NK-92 treated with Interleukin-12 subunit alpha and Interleukin-12 subunit beta, amount 100 ng/mL, for 24 hours (cell line): Measurements from ENCODE around the gene GH2.
"Not testable (repeated sequence)": the region's sequence is repeated elsewhere in the genome, so short reads cannot be mapped to it uniquely, and the experiment has no call there.

ENCODE experiments used
- DNase-seq: peaks from one replicate; lab custom pipeline; 2025; lab: John Stamatoyannopoulos, UW

GH2 gene

GRCh38 chr17:63873577-63873976, 8.2 kb downstream of the GH2 start, which contains the start of gene CSH2:
Gene CSH2, minus strand, starts transcription at chr17:63873677. Its CDS starts 63 bp downstream, at chr17:63873614.
- DNase-seq: not testable (repeated sequence)

DNA sequence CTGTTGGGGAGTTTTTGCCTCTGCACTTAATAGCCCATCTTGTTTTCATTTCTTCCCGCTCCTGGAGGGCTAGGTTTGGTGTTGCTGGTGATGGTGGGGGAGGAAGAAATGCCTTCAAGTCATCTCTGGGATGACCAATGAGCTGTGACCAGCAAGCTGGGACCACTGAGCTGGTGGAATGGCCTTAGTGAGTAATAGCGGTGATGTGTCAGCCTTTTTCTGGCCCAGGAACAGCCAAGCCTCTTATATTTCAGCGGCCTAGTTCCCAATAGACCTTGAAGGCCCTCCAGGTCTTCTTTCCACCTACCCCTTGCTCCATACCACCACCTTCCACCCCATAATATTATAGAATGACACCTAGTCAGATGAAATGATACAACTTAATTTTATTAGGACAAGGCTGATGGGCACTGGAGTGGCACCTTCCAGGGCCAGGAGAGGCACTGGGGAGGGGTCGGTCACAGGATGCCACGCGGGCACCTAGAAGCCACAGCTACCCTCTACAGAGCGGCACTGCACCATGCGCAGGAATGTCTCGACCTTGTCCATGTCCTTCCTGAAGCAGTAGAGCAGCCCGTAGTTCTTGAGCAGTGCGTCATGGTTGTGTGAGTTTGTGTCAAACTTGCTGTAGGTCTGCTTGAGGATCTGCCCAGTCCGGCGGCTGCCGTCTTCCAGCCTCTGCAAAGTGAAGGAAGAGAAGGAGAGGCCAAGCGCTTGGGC, 9.9 kb downstream of the GH2 start:
- not testable (repeated sequence) for DNase-seq

DNA sequence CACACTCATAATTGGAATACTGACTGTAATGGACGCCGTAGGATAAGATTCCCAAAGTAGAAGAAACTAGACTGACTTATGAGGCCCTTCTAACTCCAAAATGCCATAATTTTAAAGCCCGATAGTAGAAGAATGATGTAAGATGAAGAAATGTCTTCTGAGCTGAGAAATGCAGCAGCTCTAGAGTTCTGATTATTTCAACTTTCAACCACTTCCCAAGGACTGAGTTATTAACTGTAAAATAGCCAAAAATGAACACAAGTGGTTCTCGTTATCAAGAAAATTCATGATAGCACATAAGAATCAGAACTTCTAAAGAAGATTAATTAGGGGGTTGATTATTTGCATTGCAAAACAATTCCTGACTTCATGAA, 11.5 kb downstream of the GH2 start:
- not testable (repeated sequence) for DNase-seq

DNA sequence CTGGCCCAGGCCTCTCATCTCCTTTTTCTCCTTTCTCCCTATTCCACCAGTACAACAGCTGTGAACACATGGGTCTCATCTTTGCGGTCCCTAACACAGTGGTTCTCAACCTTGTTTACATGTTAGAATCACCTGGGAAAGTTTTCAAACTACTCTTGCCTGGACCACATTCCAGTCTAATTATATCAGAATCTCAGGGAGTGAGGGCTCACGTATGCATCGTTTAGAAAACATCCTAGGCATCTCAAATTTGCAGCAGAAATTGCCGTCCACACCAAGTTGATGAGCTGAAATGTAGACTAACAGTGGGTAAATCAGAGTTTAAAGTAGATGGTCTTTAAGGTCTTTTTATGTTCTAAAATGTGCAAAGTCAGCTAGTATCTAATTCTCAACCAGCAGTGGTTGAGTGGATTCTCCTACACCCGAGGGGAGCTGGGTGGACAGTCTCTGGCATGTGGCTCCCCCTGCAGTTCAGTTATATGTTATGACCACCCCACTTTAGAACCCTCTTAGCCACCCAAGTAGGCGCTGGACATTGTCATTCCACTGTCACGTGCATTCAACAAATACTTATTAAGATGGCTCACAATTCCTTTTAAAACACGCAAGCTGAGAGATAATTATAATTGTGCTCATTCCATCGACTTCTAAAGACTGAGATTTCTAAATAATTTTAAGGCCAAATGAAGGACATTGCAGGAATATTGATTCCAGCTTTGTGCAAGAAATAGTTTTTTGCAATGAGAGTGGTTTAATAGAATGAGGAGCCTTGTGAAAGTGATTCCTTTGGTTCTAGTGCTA, 12.1 kb downstream of the GH2 start:
- DNase-seq: not testable (repeated sequence)

GRCh38 chr17:63866625-63867024, 15.1 kb downstream of the GH2 start:
- DNase-seq: not testable (repeated sequence)

DNA sequence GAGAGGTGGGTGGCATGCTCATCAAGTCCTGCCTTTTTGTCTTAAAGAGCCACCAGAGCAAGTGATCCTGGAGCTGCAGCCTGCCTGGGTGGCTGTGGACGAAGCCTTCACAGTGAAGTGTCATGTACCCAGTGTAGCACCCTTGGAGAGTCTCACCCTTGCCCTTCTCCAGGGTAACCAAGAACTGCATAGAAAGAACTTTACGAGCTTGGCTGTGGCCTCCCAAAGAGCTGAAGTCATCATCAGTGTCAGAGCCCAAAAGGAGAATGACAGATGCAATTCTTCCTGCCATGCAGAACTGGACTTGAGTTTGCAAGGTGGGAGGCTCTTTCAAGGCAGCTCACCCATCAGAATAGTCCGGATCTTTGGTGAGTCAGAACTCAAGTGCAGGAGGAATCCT, 22.5 kb downstream of the GH2 start:
- no peak for DNase-seq

DNA sequence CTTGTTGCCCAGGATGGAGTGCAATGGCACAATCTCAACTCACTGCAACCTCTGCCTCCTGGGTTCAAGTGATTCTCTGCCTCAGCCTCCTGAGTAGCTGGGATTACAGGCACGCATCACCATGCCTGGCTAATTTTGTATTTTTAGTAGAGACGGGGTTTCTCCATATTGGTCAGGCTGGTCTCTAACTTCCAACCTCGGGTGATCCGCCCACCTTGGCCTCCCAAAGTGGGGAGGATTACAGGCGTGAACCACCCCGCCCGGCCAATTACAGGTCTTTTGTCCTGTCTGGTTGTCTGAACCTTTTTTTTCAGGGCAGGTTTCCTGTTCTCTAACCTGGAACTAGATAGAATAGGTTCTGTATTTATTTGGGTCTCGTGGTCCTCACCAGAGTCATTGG, 25.3 kb downstream of the GH2 start:
- DNase-seq: not testable (repeated sequence)

GRCh38 chr17:63855185-63855584, 26.6 kb downstream of the GH2 start:
- no peak for DNase-seq

DNA sequence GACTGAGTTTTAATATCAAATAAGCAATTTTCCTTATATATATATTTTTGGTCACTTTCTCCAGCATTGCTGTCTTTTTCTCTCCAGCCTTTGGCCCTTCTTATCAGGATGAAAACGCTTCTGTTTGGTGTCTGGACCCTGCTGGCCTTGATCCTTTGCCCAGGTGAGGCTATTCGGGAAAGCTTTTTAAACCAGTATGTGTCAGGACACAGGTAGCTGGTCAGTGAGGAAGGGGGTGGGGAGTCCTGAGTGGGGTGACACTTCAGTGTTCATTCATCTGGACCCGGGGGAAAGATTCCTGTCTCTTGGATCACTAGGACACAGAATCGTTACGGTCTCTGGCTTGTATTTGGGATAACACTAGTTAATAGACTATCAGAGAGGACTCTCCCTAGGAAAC, 27.0 kb downstream of the GH2 start:
- no peak for DNase-seq

DNA sequence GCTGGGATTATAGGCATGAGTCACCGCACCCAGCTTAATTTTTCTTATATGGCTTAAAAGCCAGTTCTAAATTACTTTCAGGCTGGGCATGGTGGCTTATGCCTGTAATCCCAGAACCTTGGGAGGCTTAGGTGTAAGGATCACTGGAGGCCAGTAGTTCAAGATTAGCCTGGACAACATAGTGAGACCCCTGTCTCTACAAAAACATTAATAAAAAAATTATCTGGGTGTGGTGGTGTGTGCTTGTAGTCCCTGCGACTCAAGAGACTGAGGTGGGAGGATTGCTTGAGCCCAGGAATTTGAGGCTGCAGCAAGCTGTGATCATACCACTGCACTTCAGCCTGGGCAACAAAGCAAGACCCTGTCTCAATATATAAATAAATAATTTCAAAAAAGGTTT, 28.5 kb downstream of the GH2 start:
- no peak for DNase-seq

DNA sequence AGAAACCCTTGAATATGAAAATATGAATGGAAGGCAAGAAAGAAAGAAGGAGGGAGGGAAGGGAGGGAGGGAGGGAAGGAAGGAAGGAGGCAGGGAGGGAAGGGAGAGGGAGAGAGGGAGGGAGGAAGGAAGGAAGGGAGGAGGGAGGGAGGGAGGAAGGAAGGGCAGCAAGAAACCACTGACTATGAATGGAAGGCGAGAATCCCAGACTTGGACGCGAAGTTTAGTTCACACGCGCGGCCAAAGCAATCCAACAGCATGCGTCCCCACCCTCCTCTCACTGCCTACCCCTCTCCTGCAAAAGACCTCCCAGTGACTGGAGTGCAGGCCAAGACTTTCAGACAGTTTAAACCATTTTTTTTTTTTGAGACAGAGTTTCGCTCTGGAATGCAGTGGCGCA, 31.3 kb downstream of the GH2 start:
- DNase-seq: no peak

GRCh38 chr17:63848834-63849689, 32.7 kb downstream of the GH2 start:
- peak; percentile 57 for DNase-seq

GRCh38 chr17:63847525-63848249, 34.1 kb downstream of the GH2 start:
- DNase-seq: no peak

GRCh38 chr17:63845509-63845908, 36.2 kb downstream of the GH2 start:
- no peak for DNase-seq

DNA sequence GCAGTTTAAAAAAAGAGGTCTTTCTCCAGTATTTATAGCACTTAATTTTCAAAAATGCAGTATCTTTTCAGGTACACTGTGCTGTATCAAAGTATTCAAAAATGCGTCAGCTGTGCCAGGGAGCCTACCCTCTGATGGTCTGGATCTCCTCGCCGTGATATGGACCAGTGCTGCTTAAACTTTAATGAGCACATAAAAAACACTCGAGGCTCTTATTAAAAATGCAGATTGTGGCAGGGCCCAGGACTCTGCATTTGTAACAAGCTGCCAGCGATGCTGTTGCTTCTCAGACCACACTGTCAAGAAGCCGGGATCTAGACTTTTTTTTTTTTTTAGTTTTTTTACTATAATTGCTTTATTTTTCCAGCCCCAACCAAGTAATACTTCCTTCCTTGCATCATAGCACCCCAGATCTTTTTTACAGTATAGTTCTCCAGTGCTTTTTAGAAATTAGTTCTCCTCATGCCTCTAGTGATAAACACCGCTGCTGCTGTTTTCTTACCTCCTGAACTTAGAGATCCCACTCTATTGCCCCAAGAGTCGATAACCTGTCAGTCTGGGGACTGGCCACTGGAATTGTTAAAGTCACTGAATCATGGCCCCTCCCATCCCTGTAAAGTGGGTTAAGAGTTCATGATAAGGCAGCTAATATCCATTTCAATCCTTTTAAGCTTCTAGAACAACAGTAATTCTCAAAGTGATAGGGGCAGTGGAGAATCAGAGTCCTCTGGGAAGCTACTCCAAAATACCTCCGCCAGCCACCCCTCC, 37.6 kb downstream of the GH2 start:
- DNase-seq: no peak

DNA sequence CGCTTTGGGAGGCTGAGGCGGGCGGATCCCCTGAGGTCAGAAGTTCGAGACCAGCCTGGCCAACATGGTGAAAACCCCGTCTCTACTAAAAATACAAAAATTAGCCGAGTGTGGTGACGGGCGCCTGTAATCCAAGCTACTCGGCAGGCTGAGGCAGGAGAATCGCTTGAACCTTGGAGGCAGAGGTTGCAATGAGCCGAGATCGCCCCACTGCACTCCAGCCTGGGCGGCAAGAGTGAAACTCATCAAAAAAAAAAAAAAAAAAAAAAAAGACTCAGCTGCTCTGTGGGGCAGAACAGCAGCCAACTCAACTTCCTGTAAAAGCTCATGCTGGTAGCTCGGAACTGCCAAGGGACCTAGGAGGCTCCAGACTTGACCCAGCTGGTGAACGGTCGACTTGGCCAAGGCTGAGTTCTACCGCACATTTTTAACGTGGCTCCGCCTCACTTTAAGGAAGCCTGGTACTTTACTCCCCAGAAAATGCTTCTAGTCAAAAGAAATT, 38.3 kb downstream of the GH2 start:
- DNase-seq: not testable (repeated sequence)

DNA sequence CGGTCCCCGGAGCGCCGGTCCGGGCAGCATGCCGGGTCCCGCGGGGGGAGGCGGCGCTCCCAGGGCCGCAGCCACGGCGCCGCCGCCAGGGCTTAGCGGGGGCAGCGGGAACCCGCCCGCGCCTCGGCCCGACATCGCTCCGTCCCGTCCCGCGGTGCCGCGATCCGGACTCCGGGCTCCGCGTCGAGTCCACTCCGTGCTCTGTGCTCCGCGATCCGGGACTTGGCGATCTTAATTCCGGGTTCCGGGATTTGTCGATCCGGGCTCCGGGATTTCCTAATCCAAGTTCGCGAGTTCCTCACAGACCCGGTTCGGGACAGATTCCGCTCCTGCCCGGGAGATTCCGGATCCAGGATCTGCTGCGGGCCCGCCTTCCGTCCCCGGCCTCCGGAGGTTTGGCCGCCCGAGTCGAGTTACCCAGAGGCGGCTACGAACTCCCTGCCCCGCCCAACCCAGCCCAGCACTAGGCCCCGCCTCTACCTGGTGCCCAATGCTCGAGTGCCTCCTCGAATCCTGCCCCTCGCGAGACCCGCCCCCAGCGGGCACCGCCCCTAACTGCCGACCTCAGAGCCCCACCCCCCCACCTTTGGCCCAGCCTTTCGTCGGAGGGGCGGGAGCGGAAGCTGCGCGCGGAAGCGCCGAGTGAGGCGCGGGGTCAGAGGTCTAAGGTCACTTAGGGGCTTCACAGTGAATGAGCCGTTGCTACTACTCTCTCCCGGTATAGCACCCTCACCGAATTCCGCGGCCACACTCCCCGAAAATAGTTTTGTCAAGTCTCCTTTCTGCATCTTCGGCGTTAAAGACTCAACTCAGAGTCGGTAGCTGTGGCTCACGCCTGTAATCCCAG, 39.0 kb downstream of the GH2 start, which contains the start of gene SMARCD2:
TSS of gene SMARCD2 (minus strand) at position 146 of the 847 bp plus-strand sequence. CDS start at position 135, 11 bp downstream.
- peak; percentile 98 for DNase-seq

GRCh38 chr17:63842173-63842539, 39.6 kb downstream of the GH2 start:
- no peak for DNase-seq

- no peak for DNase-seq
Measured at GRCh38 chr17:63841350-63842172, 40.2 kb downstream of the GH2 start.
